Gastrocnemius medialis (tissue), 4 donors: Measurements from ENCODE around the gene RPS6KL1. TPM values are rescaled to one million over a fixed set of nuclear protein-coding genes. Genes with fewer than 3 reads are reported as not detected.

ENCODE experiments used
- ATAC-seq, 2 donors: fragments of 150-250 bp; one replicate each; pipeline ENCODE4 v1.9.1; 2016
- DNase-seq, 2 donors: peaks; one replicate each; pipeline ENCODE4 v3.0.0-alpha.2; 2019
- H3K27ac ChIP-seq, 4 donors: fragments of 200-600 bp; sonication (generic); 1 replicate in 1 of 4; 2 replicates in 3 of 4; pipeline ENCODE4 v1.5.1; 2016 to 2018; ENCODE audit warnings: mild to moderate bottlenecking in 2 of 4, moderate library complexity in 1 of 4
- H3K27me3 ChIP-seq, 3 donors: fragments of 200-600 bp; sonication (generic) in 2 of 3; 1 replicate in 1 of 3; 2 replicates in 2 of 3; pipeline versions ENCODE4 v1.5.1 to v1.6.0; 2016 to 2019; ENCODE audit warnings: mild to moderate bottlenecking in 1 of 3, moderate library complexity in 1 of 3
- H3K36me3 ChIP-seq, 2 donors: fragments of 200-600 bp; sonication (generic) in 1 of 2; one replicate each; pipeline ENCODE4 v1.5.1; 2017 to 2018
- H3K4me1 ChIP-seq, 2 donors: fragments of 200-600 bp; sonication (generic) in 1 of 2; one replicate each; pipeline ENCODE4 v1.5.1; 2016 to 2017; ENCODE audit warnings: mild to moderate bottlenecking in 2 of 2
- H3K4me3 ChIP-seq, 4 donors: fragments of 200-600 bp; sonication (generic) in 3 of 4; 1 replicate in 1 of 4; 2 replicates in 3 of 4; pipeline ENCODE4 v1.5.1; 2016 to 2019; ENCODE audit warnings: mild to moderate bottlenecking in 2 of 4
- H3K9me3 ChIP-seq, 3 donors: fragments of 200-600 bp; sonication (generic) in 2 of 3; 1 replicate in 1 of 3; 2 replicates in 2 of 3; pipeline ENCODE4 v1.5.1; 2016 to 2019
- POLR2A ChIP-seq, 2 donors: fragments of 450-650 bp; IDR thresholded peaks; one replicate each; pipeline ENCODE4 v1.6.1; 2017; ENCODE audit warnings: antibody characterized with exemption in 2 of 2, mild to moderate bottlenecking in 2 of 2, moderate library complexity in 2 of 2
- in situ Hi-C, 4 donors: fragments of 200-750 bp; cut with MboI; loops; one replicate each; pipeline versions ENCODE4 v1.15.0 to v1.8.0; 2017; ENCODE audit warnings: low sequenced_read_pairs in 4 of 4
- intact Hi-C: fragments of 100-400 bp; cut with DNase I; formaldehyde crosslinking; loops from one replicate; pipeline ENCODE4 v1.15.1; 2023; ENCODE audit warnings: low total_unique reads
- total RNA-seq, 4 donors: library from RNA; depleted of rRNA; stranded (reverse); fragments of >200 nt; gene quantifications; one replicate each; pipeline versions ENCODE4 v1.1.0 to v1.2.3, GENCODE V29; 2016
- TF ChIP-seq, protein P1 (sequence below), 5 experiments: fragments of 450-650 bp in 3 of 5; fragments of 200-600 bp in 2 of 5; sonication (generic) in 2 of 5; IDR thresholded peaks in 4 of 5; conservative IDR thresholded peaks in 1 of 5; 1 replicate in 4 of 5; 2 replicates in 1 of 5; pipeline ENCODE4 v1.5.1; 2016 to 2019; ENCODE audit warnings: antibody characterized with exemption in 5 of 5, mild to moderate bottlenecking in 3 of 5, moderate library complexity in 3 of 5

The RPS6KL1 gene
- total RNA-seq, 4 donors from 2014 or later, result 11.7 to 34.4 (median 18.7) TPM

DNA sequence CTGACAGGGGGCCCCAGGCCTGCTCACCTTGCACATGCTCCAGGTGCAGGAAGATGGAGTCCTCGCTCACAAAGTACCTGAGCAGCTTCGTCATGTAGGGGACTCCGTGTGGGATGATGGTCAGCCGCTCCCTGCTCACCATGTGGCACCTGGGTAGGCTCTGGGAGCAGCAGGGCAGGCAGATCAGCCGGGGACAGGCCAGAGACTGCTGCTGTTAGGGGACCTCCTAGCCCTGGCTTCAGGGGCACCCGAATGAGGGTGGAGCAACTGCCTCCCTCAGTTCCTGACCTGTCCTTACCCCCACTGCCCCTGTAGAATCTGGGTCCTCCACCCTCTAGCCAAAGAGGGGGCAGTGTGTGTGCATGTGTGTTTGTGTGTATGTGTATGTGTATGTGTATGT is 11.8 kb downstream of the RPS6KL1 start:
- no peak overlapping the region for H3K27ac ChIP-seq
- H3K4me1 ChIP-seq, result peaks cover 35 to 41% of the 10 kb centered on the region in 2 donors
- H3K4me3 ChIP-seq, result no peak overlapping the region
- no peaks in the 10 kb centered on the region for H3K27me3 ChIP-seq
- DNase-seq (no peak), ATAC-seq (no peak)
- in situ Hi-C loops (loop anchor here in 2 of 4 donors (10.0 kb wide), 1 partner anchor 174 kb away; no protein-coding TSS in a partner anchor), intact Hi-C loops (loop anchor here (5.0 kb wide), 2 partner anchors 36 to 101 kb away; no protein-coding TSS in a partner anchor)
- TF ChIP-seq, protein P1, sequence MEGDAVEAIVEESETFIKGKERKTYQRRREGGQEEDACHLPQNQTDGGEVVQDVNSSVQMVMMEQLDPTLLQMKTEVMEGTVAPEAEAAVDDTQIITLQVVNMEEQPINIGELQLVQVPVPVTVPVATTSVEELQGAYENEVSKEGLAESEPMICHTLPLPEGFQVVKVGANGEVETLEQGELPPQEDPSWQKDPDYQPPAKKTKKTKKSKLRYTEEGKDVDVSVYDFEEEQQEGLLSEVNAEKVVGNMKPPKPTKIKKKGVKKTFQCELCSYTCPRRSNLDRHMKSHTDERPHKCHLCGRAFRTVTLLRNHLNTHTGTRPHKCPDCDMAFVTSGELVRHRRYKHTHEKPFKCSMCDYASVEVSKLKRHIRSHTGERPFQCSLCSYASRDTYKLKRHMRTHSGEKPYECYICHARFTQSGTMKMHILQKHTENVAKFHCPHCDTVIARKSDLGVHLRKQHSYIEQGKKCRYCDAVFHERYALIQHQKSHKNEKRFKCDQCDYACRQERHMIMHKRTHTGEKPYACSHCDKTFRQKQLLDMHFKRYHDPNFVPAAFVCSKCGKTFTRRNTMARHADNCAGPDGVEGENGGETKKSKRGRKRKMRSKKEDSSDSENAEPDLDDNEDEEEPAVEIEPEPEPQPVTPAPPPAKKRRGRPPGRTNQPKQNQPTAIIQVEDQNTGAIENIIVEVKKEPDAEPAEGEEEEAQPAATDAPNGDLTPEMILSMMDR (IDR thresholded peaks at IDR 0.05 in 4 of 5, conservative IDR thresholded peaks at IDR 0.05 in 1 of 5), result no peak
- no peak for TF ChIP-seq POLR2A (IDR thresholded peaks at IDR 0.05)
- H3K36me3 ChIP-seq, result no peaks in the 10 kb centered on the region
- no peaks in the 10 kb centered on the region for H3K9me3 ChIP-seq

DNA sequence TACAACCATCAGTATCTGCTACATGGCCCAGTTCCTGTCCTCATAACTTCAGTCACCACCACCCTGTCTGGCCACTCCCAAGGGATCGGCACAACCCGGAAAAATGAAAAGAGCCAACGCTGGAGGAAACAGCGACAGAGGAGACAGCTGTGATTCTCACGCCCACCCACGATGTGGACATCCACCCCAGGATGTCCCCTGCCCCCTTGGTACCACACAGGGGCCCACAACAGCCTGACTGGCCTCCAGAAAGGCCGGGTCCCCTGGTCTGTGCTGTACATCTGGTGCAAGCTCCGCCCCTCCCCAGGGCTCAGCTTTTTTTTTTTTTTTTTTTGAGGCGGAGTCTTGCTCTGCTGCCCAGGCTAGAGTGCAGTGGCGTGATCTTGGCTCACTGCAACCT is 12.5 kb downstream of the RPS6KL1 start:
- no peaks in the 10 kb centered on the region for H3K36me3 ChIP-seq
- no peaks in the 10 kb centered on the region for H3K27me3 ChIP-seq
- ATAC-seq, result no peak
- no peak overlapping the region for H3K4me3 ChIP-seq
- H3K4me1 ChIP-seq, result peaks cover 31 to 40% of the 10 kb centered on the region in 2 donors
- intact Hi-C loops (loop anchor here (5.0 kb wide), 2 partner anchors 37 to 102 kb away; no protein-coding TSS in a partner anchor), in situ Hi-C loops (loop anchor here in 2 of 4 donors (10.0 kb wide), 1 partner anchor 174 kb away; no protein-coding TSS in a partner anchor)
- no peaks in the 10 kb centered on the region for H3K9me3 ChIP-seq
- TF ChIP-seq POLR2A (IDR thresholded peaks at IDR 0.05), result no peak
- TF ChIP-seq, protein P1 (IDR thresholded peaks at IDR 0.05 in 4 of 5, conservative IDR thresholded peaks at IDR 0.05 in 1 of 5), result no peak
- no peak for DNase-seq
- H3K27ac ChIP-seq, result no peak overlapping the region

DNA sequence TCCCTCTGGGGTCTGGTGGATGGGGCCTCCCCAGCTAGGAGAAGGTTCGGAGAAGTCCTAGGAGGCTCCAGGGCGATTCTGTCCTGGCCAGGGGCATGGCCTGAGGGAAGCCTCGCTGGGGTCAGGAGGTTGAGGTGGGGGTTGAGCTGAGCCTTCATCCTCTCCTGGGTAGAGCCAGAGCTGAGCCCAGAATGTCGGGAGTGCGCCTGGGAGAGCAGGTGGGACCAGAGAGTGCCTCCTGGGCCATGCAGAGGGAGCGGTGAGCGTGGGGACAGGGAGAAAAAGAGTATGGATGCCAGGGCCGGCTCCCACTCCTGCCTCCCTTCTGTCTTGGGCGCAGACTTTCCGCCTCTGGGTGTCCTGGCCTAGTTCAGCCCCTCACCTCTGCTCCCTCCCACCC is 13.1 kb downstream of the RPS6KL1 start:
- no peak overlapping the region for H3K27ac ChIP-seq
- DNase-seq, result no peak
- peaks cover 28 to 41% of the 10 kb centered on the region in 2 donors for H3K4me1 ChIP-seq
- H3K9me3 ChIP-seq, result no peaks in the 10 kb centered on the region
- ATAC-seq, result no peak
- TF ChIP-seq, protein P1 (IDR thresholded peaks at IDR 0.05 in 4 of 5, conservative IDR thresholded peaks at IDR 0.05 in 1 of 5), result no peak
- no peak for TF ChIP-seq POLR2A (IDR thresholded peaks at IDR 0.05)
- H3K4me3 ChIP-seq, result no peak overlapping the region
- H3K27me3 ChIP-seq, result no peaks in the 10 kb centered on the region
- intact Hi-C loops (loop anchor here (5.0 kb wide), 2 partner anchors 37 to 102 kb away; no protein-coding TSS in a partner anchor), in situ Hi-C loops (loop anchor here in 2 of 4 donors (10.0 kb wide), 1 partner anchor 175 kb away; no protein-coding TSS in a partner anchor)
- H3K36me3 ChIP-seq, result no peaks in the 10 kb centered on the region

DNA sequence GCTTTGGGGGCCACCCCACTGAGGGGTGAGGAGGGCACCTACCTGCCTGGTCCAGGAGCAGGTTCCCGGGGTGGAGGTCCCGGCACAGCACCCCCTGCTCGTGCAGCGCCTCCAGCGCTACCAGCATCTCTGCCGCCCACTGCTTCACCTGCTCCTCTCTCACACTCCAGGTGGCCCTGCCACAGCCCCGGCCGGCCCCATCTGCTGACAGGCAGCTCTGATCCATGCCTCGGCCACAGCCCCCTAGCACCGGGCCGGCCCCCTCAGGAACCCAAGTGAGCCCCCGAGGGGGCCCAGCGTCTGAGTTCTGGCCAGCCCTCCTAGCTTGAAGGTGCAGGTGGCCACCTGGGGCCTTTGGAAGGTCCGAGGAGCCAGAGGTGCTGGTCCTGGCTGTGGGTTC is 13.6 kb downstream of the RPS6KL1 start:
- Histone ChIP-seq H3K9me3 (no peaks in the 10 kb centered on the region), H3K36me3 (no peaks in the 10 kb centered on the region), H3K27me3 (no peaks in the 10 kb centered on the region), H3K4me1 (peaks cover 28 to 39% of the 10 kb centered on the region in 2 donors), H3K4me3 (no peak overlapping the region), H3K27ac (no peak overlapping the region)
- DNase-seq (no peak), ATAC-seq (no peak)
- in situ Hi-C loops, result no loop called here
- intact Hi-C loops, result no loop called here
- TF ChIP-seq POLR2A (IDR thresholded peaks at IDR 0.05), result no peak
- TF ChIP-seq, protein P1 (IDR thresholded peaks at IDR 0.05 in 4 of 5, conservative IDR thresholded peaks at IDR 0.05 in 1 of 5), result no peak
